ENCODE data around the gene GABRG3.

Gene GABRG3

DNA sequence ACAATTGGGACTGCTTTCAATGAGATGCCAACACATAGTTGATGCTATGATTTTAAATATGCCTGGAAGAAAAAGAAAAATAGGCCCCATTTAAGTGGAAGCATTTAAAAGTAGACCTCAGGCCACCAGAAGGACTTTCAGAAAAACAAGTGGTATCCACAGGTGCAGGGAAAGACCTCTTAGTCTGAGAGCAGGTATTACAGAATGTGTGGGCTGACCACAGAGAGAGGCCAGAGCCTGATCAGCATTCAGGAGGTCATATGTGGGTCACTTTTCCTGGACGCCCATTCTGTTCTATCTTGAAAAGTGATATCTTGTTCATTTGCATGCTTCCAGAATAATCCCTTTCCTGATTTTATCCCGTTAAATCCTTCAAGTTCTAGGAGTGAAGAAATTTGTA, 95.5 kb downstream of the GABRG3 start:
- DNase-seq, result no peak

DNA sequence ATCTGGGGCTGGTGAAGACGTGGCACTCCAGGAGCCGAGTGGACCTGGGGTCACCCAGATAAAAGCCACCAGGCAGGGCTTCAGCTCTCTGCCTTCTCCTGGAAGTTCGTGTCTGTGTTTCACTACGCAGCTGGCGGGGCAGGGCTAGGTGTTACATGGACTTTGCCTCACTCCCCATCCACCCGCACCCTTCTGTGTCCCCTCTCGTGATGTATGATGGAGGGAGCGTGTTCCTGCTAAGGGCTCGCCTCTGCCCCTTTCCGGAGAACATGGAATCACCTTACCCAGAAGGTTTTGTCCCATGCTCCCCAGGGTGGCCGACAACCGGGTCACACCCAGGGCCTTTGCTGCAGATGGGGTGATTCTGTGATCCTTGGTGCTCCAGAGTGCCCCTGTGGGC, 96.2 kb downstream of the GABRG3 start:
- no peak for DNase-seq

DNA sequence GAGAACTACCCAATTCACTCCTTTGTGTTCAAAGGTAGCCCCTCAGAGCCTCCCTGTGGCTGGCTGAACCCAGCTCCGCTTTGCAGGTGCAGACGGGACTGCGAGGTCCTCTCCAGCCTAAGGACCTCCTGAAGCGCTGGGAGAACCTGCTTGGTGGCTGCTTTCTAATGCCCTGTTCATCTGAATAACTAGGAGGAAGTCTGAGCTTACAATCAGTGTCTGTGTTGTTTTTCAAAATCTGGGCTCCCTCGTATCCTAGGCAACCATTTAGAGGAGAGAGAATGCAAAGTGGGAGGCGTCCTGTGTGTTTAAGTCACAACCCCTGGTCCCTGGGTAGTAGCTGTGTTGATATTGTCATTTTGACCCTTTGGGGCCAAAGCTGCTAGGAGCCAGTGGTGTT, 99.9 kb downstream of the GABRG3 start:
- DNase-seq, result no peak

- DNase-seq, result no peak
Measured at GRCh38 chr15:27074179-27074578, 103.2 kb downstream of the GABRG3 start.

DNA sequence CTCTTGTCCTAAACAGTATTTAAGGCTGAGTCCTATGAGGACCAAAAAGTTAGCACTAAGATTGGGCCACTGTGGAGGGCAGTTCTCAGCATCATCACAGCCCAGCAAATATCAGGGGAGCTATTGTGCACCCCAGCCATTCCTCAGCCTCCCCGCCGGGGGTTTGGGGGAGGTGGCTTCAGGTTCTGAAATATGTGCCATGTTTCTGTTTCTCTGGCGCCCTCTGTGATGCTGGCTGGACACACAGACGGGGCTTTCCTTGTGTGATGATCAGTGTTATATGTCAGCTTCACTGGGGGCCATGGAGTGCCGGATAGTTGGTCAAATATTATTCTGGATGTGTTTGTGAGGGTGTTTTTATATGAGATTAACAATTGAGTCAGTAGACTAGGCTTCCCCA, 106.8 kb downstream of the GABRG3 start:
- DNase-seq, result no peak

GRCh38 chr15:27081676-27082418, 110.9 kb downstream of the GABRG3 start:
- no peak for DNase-seq

GRCh38 chr15:27082526-27082925, 111.5 kb downstream of the GABRG3 start:
- no peak for DNase-seq

DNA sequence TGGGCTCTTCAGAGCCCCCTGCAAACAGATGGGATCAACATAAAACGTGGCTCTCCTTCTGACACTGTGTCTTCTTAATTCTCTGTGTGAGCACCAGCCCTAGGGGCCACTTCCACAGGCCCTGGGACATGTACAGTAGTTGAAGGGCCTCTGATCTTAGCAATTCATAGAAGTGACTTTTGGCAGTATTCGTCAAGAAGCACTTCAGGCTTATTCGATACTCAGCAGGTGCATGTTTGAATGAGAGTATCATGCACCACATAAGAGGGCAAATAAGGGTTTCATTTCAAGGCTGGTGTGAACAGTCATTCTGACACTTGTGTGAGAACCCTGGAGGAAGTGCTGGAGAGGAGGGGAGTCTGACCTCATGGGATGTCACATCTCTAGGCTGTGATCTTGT, 113.9 kb downstream of the GABRG3 start:
- no peak for DNase-seq

- DNase-seq, result no peak
Measured at GRCh38 chr15:27086149-27086548, 115.2 kb downstream of the GABRG3 start.

GRCh38 chr15:27086805-27087204, 115.8 kb downstream of the GABRG3 start:
- DNase-seq, result no peak

DNA sequence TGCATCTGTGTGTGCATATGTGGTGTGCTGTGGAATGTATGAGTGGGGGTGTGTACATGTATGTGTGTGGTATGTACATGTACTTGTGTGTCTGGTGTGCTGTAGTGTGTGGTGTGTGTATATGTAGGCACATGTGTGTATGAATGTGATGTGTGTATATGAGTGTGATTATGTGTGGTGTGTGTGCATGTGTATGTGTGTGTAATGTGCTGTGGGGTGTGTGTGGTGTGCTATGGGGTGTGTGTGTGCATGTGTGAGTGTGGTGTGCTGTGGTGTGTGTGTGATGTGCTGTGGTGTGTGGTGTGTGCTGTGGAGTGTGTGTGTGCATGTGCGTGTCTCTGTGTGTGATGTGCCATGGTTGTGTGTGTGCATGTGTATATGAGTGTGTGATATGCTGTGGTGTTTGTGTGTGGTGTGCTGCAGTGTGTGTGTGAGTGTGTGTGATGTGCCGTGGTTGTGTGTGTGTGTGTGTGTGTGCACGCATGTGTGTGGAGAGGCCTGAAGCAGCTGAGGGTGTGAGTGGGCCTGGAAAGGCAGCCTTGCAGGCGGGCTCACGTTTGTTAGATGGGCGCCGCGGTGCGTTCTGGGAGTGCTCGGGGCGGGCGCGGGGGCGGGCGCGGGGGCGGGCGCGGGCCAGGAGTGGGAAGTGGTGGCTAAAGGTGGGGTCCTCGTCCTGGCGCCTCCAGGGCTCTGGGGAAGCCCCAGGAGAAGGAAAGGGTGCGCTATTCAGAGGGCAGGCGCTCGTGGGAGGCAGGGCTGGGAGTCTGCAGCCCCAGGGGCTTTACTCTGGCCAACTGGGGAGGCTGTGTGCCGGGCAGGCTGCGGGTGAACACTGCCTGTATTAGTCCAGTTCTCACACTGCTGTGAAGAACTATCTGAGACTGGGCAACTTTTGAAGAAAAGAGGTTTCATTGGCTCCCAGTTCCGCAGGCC, 116.9 kb downstream of the GABRG3 start:
- DNase-seq, result no peak

DNA sequence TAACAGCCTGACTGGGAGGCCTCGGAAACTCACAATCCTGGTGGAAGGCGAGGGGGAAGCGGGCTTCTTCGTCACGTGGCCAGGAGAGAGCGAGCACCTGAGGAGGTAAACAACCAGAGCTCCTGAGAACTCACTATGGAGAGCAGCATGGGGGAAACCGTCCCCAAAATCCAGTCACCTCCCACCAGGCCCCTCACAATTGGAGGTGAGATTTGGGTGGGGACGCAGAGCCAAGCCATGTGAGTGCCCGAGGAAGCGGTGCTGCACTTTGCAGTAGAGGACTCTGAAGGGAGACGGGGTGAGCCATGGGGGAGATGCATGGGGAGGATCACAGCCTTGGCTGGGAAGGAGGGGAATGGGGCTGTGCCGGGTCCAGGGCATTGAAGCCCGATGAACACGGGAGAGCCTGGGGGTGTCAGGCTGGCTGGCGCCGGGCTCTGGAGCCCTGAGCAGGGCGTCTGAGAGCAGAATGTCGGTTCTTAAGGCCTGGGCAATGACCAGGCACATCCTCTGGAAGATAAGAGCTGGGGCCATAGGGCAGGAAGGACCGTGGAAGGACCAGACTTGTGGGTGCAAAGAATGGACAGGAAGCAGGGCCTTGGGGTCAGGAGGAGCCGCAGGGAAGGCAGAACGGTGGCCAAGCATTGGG, 117.7 kb downstream of the GABRG3 start:
- no peak for DNase-seq

DNA sequence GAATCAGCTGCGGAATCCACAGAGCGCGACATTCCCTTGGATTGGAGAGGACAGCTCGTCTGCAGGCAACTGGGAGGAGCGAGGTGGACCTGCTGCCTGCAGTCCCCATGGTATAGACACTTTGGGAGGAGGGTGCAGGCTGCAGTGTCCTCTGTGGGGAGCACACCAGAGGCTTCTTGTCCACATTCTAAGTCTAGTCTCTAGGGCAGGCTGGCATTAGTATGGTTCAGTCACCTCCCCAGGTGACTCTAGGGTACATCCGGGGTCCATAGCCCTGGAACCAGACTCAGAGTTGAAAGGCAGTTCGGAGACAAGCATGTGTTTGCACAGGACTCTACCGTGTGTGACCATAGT, 118.2 kb downstream of the GABRG3 start:
- DNase-seq, result no peak

GRCh38 chr15:27089676-27090075, 118.7 kb downstream of the GABRG3 start:
- no peak for DNase-seq

DNA sequence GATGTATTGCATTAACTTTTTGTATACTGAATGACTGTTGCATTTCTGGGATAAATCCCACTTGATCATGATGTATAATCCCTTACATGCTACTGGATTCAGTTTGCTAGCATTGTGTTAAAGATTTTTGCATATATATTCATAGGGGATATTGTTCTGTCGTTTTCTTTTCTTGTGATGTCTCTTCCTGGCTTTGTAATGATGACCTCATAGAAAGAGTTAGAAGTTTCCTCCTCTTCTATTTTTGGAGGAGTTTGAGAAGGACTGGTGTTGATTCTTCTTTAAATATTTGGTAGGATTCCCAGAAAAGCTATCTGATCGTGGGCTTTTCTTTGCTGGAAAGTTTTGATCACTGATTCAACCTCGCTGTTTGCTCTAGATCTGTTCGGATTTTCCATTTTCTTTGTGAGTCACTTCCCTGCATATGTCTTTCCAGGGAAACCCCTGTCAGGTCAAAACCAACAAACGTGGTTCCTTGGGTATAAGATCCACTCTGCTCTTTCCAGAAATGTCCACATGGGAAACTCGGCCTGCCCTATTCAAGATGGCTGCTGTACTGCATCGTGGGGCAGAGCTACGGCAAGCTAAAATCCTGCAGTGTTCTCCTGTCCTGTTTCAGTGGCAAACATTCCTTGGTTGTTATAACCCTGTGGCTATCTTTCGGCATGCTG, 120.4 kb downstream of the GABRG3 start:
- no peak for DNase-seq

DNA sequence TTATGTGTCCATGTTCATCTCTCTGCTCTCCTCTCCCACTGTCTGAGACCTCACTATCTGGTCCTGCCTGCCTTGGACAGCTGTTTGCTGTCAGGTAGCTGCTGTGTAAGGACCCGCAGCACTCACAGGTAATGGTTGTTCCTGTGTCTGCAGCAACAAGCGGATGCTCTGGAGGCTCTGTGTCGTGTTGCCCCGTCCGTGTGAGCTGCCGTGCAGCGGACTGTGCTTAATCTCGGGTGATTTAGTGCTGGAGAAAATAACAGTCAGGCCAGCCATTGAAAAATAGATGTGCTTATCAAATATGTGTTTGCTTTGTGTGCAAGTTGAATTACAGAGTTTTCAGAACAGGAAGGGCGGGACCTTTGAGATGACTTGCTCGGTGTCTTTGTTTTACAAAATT, 121.4 kb downstream of the GABRG3 start:
- no peak for DNase-seq

DNA sequence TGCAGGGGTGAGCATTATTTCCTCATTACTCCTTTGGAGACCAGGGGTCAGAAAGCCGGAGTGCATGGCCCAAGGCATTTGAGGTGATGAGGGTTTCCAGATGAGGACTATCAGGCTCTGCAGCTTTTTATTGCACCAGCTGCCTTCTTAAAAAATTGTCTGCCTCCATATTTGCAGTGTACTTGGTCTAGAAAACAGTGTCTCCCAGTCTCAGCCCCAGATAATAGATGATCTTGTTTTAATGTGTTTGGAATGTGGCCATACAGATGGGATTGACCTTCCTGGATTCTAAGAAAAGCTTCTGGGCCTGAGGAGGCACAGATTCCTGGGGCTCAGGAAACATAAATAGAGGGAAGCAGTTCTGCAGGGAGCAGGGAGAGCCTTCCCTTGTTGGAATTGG, 123.3 kb downstream of the GABRG3 start:
- no peak for DNase-seq

- no peak for DNase-seq
Measured at GRCh38 chr15:27095886-27096624, 125.1 kb downstream of the GABRG3 start.

- DNase-seq, result no peak
Measured at GRCh38 chr15:27097506-27097905, 126.5 kb downstream of the GABRG3 start.

- DNase-seq, result no peak
Measured at GRCh38 chr15:27101982-27102381, 131.0 kb downstream of the GABRG3 start.

DNA sequence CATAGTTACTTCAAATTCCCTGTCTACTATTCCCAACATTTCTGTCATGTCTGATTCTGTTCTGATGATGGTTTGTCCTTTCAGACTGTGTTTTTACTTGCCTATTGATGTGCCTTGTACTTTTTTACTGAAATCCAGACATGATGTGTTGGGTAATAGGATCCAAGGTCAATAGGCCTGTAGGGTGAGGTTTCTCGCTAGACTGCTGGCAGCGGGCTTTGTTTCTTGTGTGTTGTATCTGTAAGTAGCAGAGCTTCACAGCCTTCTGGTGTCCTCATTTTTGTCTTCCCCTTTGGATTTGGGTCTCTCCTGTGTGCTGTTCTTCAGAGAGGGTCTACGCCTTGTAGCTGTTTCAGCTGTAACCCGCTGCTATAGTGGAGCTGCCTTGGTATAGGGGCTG, 140.3 kb downstream of the GABRG3 start:
- DNase-seq, result no peak

DNA sequence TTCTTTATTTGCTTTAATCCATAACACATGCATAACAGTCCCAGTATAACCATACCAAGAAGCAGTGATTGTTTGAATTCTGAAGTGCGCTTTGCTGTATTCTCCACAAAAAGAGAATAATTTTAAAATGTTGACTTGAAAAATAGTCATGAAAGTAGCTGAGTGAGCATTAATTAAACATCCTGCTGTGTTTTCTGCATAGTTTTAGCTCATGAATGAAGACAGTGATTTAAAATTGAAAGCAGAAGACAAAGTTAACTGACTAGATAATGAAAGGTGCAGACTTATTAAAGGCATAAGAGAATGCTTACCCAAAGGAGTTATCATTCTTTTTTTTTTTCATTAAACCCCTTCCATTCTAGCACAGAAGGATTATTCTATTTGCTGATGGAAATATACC, 143.5 kb downstream of the GABRG3 start:
- DNase-seq, result no peak

Measured in activated CD8-positive, alpha-beta memory T cell treated with anti-CD3 and anti-CD28 coated beads for 24 hours (primary cell).